Loucy (cell line): ENCODE data around the gene POU5F1.

Experiments
- H2AFZ ChIP-seq: fragments of 200-600 bp; sonication (generic); 2 replicates; pipeline ENCODE4 v1.6.0; 2016; ENCODE audit warnings: antibody characterized with exemption, mild to moderate bottlenecking, low read length, moderate library complexity
- H3F3A ChIP-seq: fragments of 200-600 bp; 2 replicates; pipeline ENCODE4 v1.6.0; 2016; ENCODE audit warnings: antibody characterized with exemption, low read depth, mild to moderate bottlenecking
- H3K27me3 ChIP-seq: fragments of 200-600 bp; sonication (generic); 2 replicates; pipeline ENCODE4 v1.6.1; 2014; ENCODE audit warnings: low read length, mild to moderate bottlenecking; ENCODE audit not compliant: insufficient read depth, poor library complexity, severe bottlenecking
- H3K36me3 ChIP-seq: fragments of 200-600 bp; sonication (generic); 2 replicates; pipeline ENCODE4 v1.6.1; 2016; ENCODE audit warnings: low read length; ENCODE audit not compliant: insufficient read depth
- H3K4me1 ChIP-seq: fragments of 200-600 bp; sonication (generic); 2 replicates; pipeline ENCODE4 v1.5.1; 2014; ENCODE audit warnings: low read length, mild to moderate bottlenecking; ENCODE audit not compliant: insufficient read depth, poor library complexity, severe bottlenecking
- H3K4me2 ChIP-seq: fragments of 200-600 bp; sonication (generic); 2 replicates; pipeline ENCODE4 v1.6.0; 2014; ENCODE audit warnings: antibody characterized with exemption, low read length, low read depth, mild to moderate bottlenecking; ENCODE audit not compliant: poor library complexity, severe bottlenecking
- H3K4me3 ChIP-seq: fragments of 200-600 bp; sonication (generic); 2 replicates; pipeline ENCODE4 v1.5.1; 2014; ENCODE audit warnings: low read length, mild to moderate bottlenecking, mixed read lengths; ENCODE audit not compliant: poor library complexity, severe bottlenecking
- H3K79me2 ChIP-seq: fragments of 200-600 bp; sonication (generic); 2 replicates; pipeline ENCODE4 v1.6.1; 2014; ENCODE audit warnings: low read length; ENCODE audit not compliant: insufficient read depth
- H3K9ac ChIP-seq: fragments of 200-600 bp; sonication (generic); 2 replicates; pipeline ENCODE4 v1.6.0; 2014; ENCODE audit warnings: mild to moderate bottlenecking, low read depth, low read length, moderate library complexity; ENCODE audit not compliant: poor library complexity, severe bottlenecking
- H3K9me2 ChIP-seq: fragments of 200-600 bp; sonication (generic); replicated peaks from 2 replicates; pipeline ENCODE4 v1.6.1; 2016; ENCODE audit warnings: low read depth, low read length, mixed read lengths
- H3K9me3 ChIP-seq: fragments of 200-600 bp; sonication (generic); 2 replicates; pipeline ENCODE4 v1.6.1; 2014; ENCODE audit warnings: mild to moderate bottlenecking, antibody characterized with exemption, low read length, low read depth; ENCODE audit not compliant: insufficient read depth
- H4K20me1 ChIP-seq: fragments of 200-600 bp; sonication (generic); 2 replicates; pipeline ENCODE4 v1.6.0; 2014; ENCODE audit warnings: antibody characterized with exemption, low read length, mild to moderate bottlenecking; ENCODE audit not compliant: insufficient read depth, poor library complexity, severe bottlenecking
- CTCF ChIP-seq: fragments of 200-600 bp; sonication (generic); conservative IDR thresholded peaks from 2 replicates; pipeline ENCODE4 v1.5.1; 2014; ENCODE audit warnings: mild to moderate bottlenecking, antibody characterized with exemption, low read length
- EZH2phosphoT487 ChIP-seq: fragments of 200-600 bp; IDR thresholded peaks from 2 replicates; pipeline ENCODE4 v1.6.1; 2018; ENCODE audit warnings: antibody characterized with exemption, mild to moderate bottlenecking, moderate library complexity, borderline replicate concordance

Gene POU5F1

GRCh38 chr6:31178143-31179041 lies 7.9 kb upstream of the POU5F1 start:
- Histone ChIP-seq H3K79me2 (peaks cover 3% of the 10 kb centered on the region; the same call in 1 of the 2 replicates), H3K36me3 (no peaks in the 10 kb centered on the region), H3K27me3 (no peaks in the 10 kb centered on the region), H3K4me2 (no peak overlapping the region), H3K9ac (no peak overlapping the region), H3K4me1 (no peaks in the 10 kb centered on the region), H4K20me1 (no peaks in the 10 kb centered on the region), H3K9me3 (no peaks in the 10 kb centered on the region), H2AFZ (no peak overlapping the region), H3K9me2 (no peaks in the 10 kb centered on the region), H3K4me3 (no peak overlapping the region), H3F3A (no peaks in the 10 kb centered on the region)
- no peak for TF ChIP-seq EZH2phosphoT487
- TF ChIP-seq CTCF: no peak

GRCh38 chr6:31175971-31176370 lies 5.5 kb upstream of the POU5F1 start:
- H3K4me3 ChIP-seq: no peak overlapping the region
- H2AFZ ChIP-seq: no peak overlapping the region
- H3K9me3 ChIP-seq: no peaks in the 10 kb centered on the region
- H3F3A ChIP-seq: no peaks in the 10 kb centered on the region
- peaks cover 3% of the 10 kb centered on the region; the same call in 1 of the 2 replicates for H3K79me2 ChIP-seq
- TF ChIP-seq CTCF (no peak), EZH2phosphoT487 (no peak)
- H3K4me2 ChIP-seq: no peak overlapping the region
- no peaks in the 10 kb centered on the region for H3K4me1 ChIP-seq
- H3K36me3 ChIP-seq: no peaks in the 10 kb centered on the region
- no peaks in the 10 kb centered on the region for H3K27me3 ChIP-seq
- H3K9ac ChIP-seq: peak overlapping the region; percentile 17
- no peaks in the 10 kb centered on the region for H4K20me1 ChIP-seq
- H3K9me2 ChIP-seq: no peaks in the 10 kb centered on the region

- H3F3A ChIP-seq: no peaks in the 10 kb centered on the region
- H3K9me2 ChIP-seq: no peaks in the 10 kb centered on the region
- H3K4me2 ChIP-seq: no peak overlapping the region
- H3K27me3 ChIP-seq: no peaks in the 10 kb centered on the region
- H3K9ac ChIP-seq: no peak overlapping the region
- no peak overlapping the region for H2AFZ ChIP-seq
- no peaks in the 10 kb centered on the region for H3K79me2 ChIP-seq
- H4K20me1 ChIP-seq: no peaks in the 10 kb centered on the region
- no peaks in the 10 kb centered on the region for H3K4me1 ChIP-seq
- no peaks in the 10 kb centered on the region for H3K9me3 ChIP-seq
- H3K4me3 ChIP-seq: no peak overlapping the region
- H3K36me3 ChIP-seq: no peaks in the 10 kb centered on the region
- no peak for TF ChIP-seq EZH2phosphoT487
- TF ChIP-seq CTCF: no peak
Measured at GRCh38 chr6:31174378-31174777, 3.9 kb upstream of the POU5F1 start.
